HG02678 (cell line): ENCODE results near the gene TPCN2.
"Not testable (repeated sequence)": the region's sequence is repeated elsewhere in the genome, so short reads cannot be mapped to it uniquely, and the experiment has no call there.

Experiments
- ATAC-seq: cut with Tn5 transposase; IDR thresholded peaks from one replicate; pipeline ENCODE4 v1.9.1; 2021; ENCODE audit warnings: mild to moderate bottlenecking, moderate library complexity; ENCODE audit not compliant: unreplicated experiment

Gene TPCN2

GRCh38 chr11:69141742-69142141 is 93.0 kb downstream of the TPCN2 start:
- ATAC-seq, result no peak

GRCh38 chr11:69142895-69143294 is 94.2 kb downstream of the TPCN2 start:
- no peak for ATAC-seq

- no peak for ATAC-seq
These were observed 95.8 kb downstream of the TPCN2 start for GRCh38 chr11:69144316-69145049.

- no peak for ATAC-seq
These were observed 96.3 kb downstream of the TPCN2 start for GRCh38 chr11:69145050-69145380.

GRCh38 chr11:69148377-69148762 is 99.6 kb downstream of the TPCN2 start:
- ATAC-seq, result no peak

- ATAC-seq, result no peak
These were observed 100.1 kb downstream of the TPCN2 start for GRCh38 chr11:69148806-69149205.

- ATAC-seq, result not testable (repeated sequence)
These were observed 100.8 kb downstream of the TPCN2 start for GRCh38 chr11:69149338-69150045.

- ATAC-seq, result no peak
These were observed 101.4 kb downstream of the TPCN2 start for GRCh38 chr11:69150175-69150574.

- no peak for ATAC-seq
These were observed 103.1 kb downstream of the TPCN2 start for GRCh38 chr11:69151836-69152235.

- ATAC-seq, result no peak
These were observed 104.1 kb downstream of the TPCN2 start for GRCh38 chr11:69152733-69153421.

GRCh38 chr11:69153661-69154060 is 104.9 kb downstream of the TPCN2 start:
- ATAC-seq, result no peak

GRCh38 chr11:69154211-69154913 is 105.6 kb downstream of the TPCN2 start:
- ATAC-seq, result no peak

GRCh38 chr11:69154938-69155301 is 106.2 kb downstream of the TPCN2 start:
- ATAC-seq, result no peak

GRCh38 chr11:69155302-69156234 is 106.8 kb downstream of the TPCN2 start, which contains the start of gene SMIM38:
SMIM38 (plus strand) TSS chr11:69155935; CDS start chr11:69157847, 1,912 bp downstream.
- ATAC-seq, result no peak

- no peak for ATAC-seq
These were observed 107.5 kb downstream of the TPCN2 start for GRCh38 chr11:69156235-69156639.

GRCh38 chr11:69156673-69157155 is 108.0 kb downstream of the TPCN2 start:
- no peak for ATAC-seq

- no peak for ATAC-seq
These were observed 108.6 kb downstream of the TPCN2 start for GRCh38 chr11:69157156-69157821.

GRCh38 chr11:69157822-69158231 is 109.1 kb downstream of the TPCN2 start:
- ATAC-seq, result no peak

- no peak for ATAC-seq
These were observed 109.8 kb downstream of the TPCN2 start for GRCh38 chr11:69158301-69159149.
